GM19043 (cell line): ENCODE data around the gene MS4A15.
"Not testable (repeated sequence)": the region's sequence is repeated elsewhere in the genome, so short reads cannot be mapped to it uniquely, and the experiment has no call there.

ENCODE experiments used
- ATAC-seq: cut with Tn5 transposase; IDR thresholded peaks from one replicate; pipeline ENCODE4 v1.9.1; 2021; ENCODE audit warnings: low read depth; ENCODE audit not compliant: unreplicated experiment

Gene MS4A15

DNA sequence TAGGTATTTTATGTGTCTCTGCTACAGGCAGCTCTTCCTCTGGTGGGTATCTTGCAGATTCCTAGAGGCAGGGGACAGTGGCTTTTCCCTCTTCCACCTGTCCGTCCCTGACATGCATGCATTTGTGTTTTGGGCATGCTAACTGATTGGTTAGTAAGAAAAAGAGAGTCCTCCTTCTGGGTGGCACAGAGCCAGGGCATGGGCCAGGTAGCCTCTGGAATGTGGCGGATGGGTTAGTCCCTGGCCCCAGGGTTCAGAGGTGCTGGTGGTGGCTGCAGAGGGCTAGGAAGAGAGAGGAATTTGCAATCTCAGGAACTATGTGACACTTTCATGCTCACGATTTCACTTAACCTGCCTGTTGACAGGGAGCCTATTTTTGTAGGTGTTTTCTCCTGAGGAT is 5.8 kb upstream of the MS4A15 start:
- ATAC-seq, result no peak

DNA sequence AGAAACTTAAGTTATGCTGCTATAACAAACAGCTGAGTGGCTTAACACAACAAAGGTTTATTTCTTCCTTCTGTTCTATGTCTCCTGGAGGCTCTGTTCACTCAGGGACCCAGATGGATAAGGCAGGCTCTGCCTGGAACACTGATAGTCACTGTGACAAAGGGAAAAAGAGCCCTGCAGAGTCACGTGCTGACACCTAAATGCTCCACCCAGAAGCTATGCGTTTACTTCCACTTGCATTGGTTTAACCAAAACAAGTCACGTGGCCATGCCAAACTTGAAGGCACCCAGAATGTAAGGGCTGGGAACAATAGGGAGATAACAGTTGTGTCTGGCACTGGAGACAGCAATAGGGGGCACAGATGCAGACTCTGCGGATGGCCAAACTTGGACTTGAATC is 3.4 kb upstream of the MS4A15 start:
- no peak for ATAC-seq

DNA sequence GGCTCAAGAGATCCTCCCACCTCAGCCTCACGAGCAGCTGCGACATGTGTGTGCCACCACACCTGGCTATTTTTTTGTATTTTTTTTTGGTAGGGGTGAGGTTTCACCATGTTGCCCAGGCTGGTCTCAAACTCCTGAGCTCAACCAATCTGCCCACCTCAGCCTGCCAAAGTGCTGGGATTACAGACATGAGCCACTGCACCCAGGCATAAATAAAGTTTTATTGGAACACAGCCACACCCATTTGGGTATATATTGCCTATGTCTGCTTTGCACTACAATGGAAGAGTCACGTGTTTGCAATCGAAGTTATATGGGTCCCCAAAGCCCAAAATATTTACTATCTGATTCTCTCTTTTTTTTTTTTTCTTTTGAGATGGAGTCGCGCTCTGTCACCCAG is 1.8 kb upstream of the MS4A15 start:
- no peak for ATAC-seq

GRCh38 chr11:60757231-60757800 is 649 bp downstream of the MS4A15 start:
- no peak for ATAC-seq

DNA sequence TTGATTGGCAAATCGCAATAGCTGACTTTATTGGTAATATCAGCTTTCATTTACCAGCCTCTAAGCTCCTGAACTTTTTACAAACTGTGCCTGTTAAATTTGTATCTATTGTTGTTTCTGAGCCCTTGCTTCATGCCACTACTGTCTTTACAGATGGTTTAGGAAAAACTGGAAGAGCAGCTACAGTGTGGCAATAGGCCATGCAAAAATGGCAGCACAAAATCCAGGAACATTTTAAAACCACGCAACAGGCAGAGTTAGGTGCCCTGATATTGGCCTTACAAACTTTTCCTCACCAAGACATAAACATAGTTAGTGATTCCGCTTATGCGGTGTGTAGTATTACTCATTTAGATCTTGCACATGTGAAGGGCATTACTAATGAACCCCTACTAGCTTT is 2.0 kb downstream of the MS4A15 start:
- ATAC-seq, result not testable (repeated sequence)

- ATAC-seq, result not testable (repeated sequence)
Measured at GRCh38 chr11:60759438-60760225, 3.0 kb downstream of the MS4A15 start.

DNA sequence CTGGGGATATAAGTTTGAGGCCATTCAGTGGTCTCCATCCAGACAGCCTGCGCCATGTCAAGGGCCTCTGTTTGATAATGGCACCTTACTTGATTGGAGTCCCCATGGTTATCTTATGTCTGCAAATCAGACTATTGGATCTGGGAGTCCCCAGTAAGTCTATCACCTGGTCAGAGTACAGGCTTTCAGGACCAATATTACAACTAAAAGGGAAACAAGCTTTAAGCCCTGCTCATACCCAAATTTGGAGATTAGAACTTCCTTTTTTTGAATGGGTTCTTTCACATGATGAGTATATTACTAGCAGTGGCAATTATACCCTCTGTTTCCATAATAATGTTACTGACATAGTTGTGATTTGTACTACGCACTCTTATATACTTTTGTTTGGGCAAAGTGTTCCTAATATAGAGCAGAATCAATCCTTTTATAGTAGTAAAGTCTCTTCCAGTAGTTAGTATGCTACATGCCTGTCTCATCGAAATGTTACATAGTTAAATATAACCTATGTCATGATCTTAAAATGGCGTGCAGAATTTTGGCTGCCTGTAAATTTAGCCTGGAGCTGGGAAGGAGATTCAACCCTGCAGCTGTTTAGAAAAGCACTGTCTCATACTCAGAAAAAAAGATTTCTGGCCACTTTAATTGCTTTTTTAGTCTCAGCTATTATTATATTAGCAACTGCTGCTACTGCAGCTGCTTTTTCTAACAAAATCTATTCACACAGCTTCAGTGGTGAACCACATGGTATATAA is 4.9 kb downstream of the MS4A15 start:
- ATAC-seq, result no peak

GRCh38 chr11:60762851-60763691 is 6.4 kb downstream of the MS4A15 start:
- peak; percentile 58 for ATAC-seq

GRCh38 chr11:60763692-60764369 is 7.2 kb downstream of the MS4A15 start:
- no peak for ATAC-seq

GRCh38 chr11:60764879-60765278 is 8.2 kb downstream of the MS4A15 start:
- ATAC-seq, result peak; percentile 41

DNA sequence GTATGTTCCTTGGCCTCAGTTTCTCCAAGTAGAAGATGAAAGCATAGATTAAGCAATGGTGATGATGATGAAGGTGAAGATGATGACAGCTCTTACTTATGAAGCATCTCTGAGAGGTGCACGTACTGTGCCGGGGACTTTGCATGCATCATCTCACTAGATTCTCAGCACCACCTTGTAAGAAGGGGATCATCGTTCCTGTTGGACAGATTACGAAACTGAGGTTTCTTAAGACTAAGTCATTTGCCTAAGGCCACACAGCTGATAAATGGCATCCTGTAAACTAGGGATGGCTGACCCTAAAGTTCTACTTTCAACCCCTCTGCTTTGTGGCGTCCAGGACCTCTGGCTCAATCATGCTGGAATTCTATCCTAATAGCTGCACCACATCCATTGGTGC is 8.7 kb downstream of the MS4A15 start:
- ATAC-seq, result no peak

GRCh38 chr11:60766547-60766946 is 9.9 kb downstream of the MS4A15 start:
- no peak for ATAC-seq

DNA sequence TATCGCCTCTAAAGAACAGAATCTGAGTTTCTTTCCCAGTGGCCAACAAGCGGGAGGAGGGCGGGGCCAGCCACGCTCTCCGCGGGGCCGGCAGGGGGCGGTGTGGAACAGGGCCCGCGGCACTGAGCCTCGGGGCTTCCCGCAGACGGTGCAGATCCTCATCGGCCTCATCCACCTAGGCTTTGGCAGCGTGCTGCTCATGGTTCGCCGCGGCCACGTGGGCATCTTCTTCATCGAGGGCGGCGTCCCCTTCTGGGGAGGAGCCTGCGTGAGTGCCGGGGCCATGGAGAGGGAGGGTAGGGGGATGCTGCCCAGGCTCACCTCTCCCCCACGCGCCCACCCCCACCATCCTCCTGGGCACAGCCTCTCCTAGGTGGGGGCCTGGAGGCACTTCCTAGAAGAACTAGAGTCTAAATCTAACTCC is 10.7 kb downstream of the MS4A15 start:
- no peak for ATAC-seq

GRCh38 chr11:60768202-60768601 is 11.5 kb downstream of the MS4A15 start:
- no peak for ATAC-seq

DNA sequence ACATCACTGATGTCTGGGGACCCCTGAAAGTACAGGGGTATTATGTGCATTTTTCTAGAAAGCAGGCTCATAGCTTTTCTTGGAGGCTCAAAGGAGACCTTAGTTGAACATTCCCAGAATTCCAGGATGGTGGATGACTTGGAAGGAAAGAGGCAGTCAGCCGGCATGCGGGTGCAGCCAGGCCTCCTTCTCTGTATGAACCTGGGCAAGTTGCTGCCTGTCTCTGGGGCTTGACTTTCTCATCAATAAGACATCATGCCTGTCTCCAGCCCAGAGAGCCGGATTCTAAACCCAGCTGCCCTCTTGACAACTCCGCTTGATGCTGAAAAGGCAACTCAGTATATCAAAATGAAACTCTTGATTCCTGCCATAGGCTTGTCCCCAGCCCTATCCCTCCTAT is 12.6 kb downstream of the MS4A15 start:
- ATAC-seq, result no peak

- no peak for ATAC-seq
Measured at GRCh38 chr11:60769811-60770210, 13.1 kb downstream of the MS4A15 start.

GRCh38 chr11:60771146-60771545 is 14.5 kb downstream of the MS4A15 start:
- ATAC-seq, result no peak

DNA sequence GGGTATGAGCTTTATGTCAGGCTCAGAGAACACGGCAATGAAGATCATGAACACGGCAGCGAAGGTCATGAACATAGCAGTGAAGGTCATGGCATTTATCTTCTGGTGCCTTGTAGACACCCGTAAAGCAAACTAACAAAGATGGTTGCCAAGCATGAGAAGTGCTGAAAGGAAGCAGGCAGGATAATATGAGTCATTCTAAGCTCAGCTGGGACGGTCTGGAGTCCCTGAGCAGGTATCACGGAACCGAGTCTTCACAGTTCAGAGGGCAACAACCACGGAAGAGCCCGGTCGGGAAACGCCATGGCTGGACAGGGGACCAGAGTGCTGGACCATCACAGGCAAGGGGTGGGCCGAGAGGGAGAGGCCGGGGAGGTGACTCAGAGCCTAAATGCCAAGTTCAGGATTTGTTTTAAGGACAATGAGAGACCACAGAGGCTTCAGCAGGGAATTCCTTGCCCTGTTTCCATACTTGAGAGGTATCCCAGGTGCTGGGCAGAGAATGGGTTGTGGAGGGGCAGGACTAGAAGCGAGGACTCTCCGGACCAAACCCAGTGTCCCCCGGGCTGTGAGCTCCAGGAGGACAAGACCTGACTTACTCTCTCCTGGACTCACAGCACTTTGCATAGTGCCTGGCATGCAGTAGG is 15.3 kb downstream of the MS4A15 start:
- ATAC-seq, result no peak

GRCh38 chr11:60772666-60773065 is 16.0 kb downstream of the MS4A15 start:
- ATAC-seq, result no peak

DNA sequence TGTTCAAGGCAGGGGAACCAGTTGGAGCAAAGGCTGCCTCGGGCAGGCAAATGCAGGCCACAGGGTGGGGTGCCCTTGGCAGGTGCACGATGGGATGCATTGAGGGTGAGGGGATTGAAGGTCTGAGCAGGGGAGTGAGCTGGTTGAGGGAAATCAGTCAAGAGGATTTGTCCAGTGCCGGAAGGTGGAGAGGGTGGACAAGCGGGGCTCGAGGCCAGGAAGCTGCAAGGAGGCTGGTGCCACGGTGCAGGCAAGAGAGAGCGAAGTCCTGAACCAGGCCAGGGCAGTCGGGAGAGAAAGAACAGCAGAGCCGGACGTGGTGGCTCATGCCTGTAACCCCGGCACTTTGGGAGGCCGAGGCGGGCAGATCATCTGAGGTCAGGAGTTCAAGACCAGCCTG is 18.1 kb downstream of the MS4A15 start:
- no peak for ATAC-seq
